Body of pancreas (tissue), 4 donors: Measurements from ENCODE around the gene COL26A1.

Experiments
- POLR2A ChIP-seq, 3 donors: fragments of 450-650 bp; IDR thresholded peaks; one replicate each; pipeline ENCODE4 v1.6.1; 2016; ENCODE audit warnings: antibody characterized with exemption in 3 of 3, mild to moderate bottlenecking in 2 of 3
- TF ChIP-seq, protein P1 (sequence below), 7 experiments: fragments of 450-650 bp in 4 of 7; fragments of 200-600 bp in 3 of 7; sonication (generic) in 3 of 7; IDR thresholded peaks; one replicate each; pipeline ENCODE4 v1.5.1; 2016 to 2019; ENCODE audit warnings: antibody characterized with exemption in 7 of 7

DNA sequence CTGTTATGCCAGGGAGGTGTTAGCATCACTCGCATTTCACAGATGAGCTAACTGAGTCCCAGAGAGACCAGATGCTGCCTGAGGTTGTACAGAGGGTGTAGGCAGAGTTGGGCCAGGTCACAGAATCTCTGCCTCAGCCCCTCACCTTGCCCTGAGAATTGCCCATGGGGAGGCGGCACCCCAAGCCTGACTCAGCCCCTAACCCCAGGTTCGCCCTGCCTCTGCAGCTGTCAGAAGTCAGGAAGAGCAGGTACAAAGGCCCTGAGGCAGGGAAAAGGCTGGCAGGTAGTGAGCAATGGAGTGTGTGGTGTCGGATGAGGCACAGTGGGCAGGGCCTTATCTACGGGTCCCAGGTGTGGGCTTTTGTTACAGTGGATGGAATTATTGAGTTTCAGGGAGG lies 187.1 kb downstream of the COL26A1 start:
- TF ChIP-seq, protein P1, sequence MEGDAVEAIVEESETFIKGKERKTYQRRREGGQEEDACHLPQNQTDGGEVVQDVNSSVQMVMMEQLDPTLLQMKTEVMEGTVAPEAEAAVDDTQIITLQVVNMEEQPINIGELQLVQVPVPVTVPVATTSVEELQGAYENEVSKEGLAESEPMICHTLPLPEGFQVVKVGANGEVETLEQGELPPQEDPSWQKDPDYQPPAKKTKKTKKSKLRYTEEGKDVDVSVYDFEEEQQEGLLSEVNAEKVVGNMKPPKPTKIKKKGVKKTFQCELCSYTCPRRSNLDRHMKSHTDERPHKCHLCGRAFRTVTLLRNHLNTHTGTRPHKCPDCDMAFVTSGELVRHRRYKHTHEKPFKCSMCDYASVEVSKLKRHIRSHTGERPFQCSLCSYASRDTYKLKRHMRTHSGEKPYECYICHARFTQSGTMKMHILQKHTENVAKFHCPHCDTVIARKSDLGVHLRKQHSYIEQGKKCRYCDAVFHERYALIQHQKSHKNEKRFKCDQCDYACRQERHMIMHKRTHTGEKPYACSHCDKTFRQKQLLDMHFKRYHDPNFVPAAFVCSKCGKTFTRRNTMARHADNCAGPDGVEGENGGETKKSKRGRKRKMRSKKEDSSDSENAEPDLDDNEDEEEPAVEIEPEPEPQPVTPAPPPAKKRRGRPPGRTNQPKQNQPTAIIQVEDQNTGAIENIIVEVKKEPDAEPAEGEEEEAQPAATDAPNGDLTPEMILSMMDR (IDR thresholded peaks at IDR 0.05), result no peak
- TF ChIP-seq POLR2A (IDR thresholded peaks at IDR 0.05), result no peak
